NCI-H187 treated with DMSO at 0.1 percent for 48 hours (cell line): Measurements from ENCODE around the gene NCBP1.

Experiments used
- DNase-seq: peaks from one replicate; lab custom pipeline; 2025; lab: John Stamatoyannopoulos, UW

NCBP1 gene

DNA sequence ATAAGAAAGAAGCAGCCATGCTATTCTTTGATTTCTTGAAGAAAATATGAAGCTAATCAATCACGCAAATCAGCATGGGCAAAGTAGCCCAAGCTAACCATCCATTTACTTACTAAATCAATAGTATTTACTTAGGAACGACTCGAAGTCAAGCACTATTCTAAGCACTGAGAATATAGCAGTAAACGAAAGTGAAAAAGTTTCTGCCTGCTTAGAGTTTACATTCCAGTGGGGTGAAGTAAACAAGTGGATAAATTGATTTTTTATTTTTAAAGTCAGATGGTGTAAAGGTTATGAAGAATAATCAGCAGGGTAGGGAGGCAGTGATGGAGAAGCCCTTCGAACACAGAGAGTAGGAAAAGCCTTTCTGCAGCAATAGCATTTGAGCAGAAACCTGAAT is 6.0 kb upstream of the NCBP1 start:
- DNase-seq = no peak

DNA sequence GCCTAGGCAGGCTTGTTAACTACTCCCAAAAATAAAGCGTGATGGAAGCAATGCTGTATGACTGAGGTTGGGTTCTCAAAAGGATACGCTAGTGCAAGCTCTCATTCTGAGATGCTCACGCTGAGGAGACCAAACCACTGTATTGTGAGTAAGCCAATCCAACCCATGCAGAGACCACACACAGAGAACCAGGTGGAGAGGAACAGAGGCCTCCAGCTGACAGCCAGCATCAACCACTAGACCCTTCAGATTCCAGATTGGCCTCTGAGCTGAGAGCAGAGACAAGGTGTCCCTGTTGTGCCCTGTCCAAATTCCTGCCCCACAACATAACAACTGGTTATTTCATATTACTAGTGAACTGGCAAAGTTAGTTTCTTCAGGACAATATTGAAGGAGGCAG is 5.0 kb upstream of the NCBP1 start:
- DNase-seq = no peak

DNA sequence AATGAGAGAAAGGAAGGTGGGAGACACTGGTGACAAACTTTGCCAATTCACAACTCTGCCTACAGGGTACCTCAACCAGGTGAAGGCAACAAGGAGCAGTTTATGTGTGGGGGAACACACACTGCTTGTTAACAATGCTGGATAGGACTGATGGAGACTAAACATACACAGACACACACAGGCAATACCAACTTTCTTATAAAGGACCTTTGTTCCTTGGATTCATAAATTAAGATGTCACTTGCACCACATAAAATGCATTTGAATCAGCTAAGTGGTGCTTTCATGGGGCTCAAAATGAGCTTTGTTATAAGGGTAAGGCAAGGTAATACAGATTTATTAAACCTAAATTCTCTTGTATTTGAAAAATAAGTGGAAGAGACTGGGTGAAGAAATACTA is 4.5 kb upstream of the NCBP1 start:
- no peak for DNase-seq

DNA sequence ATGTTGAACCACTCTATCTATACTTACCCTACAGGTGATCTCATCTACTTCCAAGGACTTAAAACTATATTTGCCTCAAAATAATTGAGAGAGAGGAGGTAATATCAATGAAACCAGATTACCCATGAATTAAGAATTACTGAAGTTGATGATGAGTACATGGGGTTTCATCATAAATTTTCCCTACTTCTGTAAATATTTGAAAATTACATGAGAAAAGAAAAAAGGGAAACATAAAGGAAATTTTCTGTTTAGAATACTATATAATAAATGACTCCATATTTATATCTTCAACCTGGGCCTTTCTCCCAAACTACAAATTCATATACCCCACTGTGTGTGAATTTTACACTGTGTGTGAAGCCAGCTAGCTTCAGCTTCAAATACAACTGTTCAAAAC is 3.0 kb upstream of the NCBP1 start:
- no peak for DNase-seq

DNA sequence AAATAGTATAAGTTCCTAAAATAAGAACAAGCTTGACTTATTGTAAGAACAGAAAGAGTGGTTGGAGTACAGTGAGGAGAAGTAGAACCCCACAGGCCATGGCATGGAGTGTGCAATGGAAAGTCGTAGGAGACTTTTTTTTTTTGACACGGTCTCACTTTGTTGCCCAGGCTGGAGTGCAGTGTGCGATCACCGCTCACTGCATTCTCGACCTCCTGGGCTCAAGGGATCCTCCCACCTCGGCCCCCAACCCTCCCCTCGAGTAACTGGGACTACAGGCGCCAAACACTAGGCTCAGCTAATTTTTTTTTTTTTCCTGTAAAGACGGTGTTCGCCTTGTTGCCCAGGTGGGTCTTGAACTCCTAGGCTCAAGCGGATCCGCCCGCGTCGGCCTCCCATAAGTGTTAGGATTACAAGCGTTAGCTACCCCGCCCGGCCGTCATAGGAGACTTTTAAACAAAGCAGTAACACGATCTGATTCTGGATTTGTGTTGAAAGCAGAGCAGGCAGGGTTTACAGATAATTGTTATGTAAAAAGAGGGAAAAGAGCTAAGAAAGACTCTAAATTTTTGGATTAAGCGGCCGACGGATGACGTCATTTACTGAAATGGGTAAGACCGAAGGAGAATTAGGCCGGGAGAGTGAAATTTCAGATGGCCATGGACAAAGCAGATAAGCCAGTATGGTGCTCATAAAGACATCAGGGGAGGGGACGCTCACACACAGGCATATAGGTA is 1.2 kb upstream of the NCBP1 start:
- no peak for DNase-seq

DNA sequence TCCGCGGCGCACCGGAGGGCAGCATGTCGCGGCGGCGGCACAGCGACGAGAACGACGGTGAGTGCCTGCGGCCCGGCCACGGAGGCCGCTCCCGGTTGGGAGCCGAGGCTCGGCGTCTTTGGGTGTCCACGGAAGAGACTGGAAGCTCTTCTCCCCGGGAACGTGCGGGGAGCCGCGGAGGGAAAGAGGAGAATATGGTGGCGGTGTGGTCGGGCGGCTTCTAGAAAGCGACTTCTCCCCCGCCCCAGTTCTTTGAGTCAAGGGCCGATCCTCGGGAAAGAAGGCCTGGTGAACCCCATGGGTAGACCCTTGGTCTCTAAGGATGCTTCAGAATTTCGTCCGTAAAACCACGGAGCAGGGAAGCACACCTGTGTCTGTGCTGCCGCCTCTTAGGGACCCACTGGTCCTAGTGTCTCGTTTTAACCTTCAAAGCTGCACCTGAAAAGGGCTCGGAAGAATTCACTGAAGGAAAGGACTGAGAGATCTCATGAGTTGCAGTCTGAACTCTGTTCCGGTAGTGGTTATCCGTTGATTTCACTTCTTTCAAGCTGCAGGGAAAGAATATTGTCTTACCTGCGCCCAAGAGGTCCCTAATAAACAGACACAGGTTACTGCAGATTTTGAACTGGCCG is 354 bp downstream of the NCBP1 start:
- DNase-seq = no peak

DNA sequence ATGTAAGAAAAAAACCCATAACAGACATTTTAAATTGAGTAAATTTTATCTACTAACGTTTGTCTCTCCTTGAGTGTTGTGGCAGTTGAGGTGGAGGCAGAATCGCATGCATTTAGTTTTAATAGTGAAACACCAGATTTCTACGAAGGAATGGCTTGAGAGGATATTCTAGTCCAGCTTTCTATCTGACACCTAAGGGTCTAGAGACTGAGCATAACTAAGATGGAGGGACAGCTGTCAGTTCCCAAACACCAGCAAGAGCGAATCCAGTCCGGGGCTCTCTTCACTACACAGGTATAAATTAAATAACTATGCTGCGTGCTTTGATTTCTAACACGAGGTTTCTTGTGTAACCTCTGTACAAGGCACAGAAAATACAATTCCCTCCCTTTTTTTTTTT is 1.4 kb downstream of the NCBP1 start:
- no peak for DNase-seq

DNA sequence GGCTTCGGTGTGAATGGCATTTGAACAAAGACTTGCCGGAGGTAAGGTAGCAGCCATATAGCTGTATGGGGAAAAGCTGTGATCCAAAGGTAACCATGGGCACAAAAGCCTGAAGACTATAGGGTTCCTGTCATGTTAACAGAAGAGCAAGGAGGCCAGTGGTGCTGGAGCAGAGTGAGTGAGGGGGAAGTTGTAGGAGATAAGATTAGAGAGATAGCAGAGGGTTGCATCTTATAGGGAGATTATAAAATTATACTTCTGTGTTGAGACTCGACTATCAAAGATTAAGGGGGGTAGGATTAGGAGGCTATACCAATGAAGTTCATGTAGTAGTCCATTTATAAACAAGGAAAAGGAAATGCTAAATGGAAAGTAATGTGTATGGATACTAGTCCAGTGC is 3.3 kb downstream of the NCBP1 start:
- no peak for DNase-seq

DNA sequence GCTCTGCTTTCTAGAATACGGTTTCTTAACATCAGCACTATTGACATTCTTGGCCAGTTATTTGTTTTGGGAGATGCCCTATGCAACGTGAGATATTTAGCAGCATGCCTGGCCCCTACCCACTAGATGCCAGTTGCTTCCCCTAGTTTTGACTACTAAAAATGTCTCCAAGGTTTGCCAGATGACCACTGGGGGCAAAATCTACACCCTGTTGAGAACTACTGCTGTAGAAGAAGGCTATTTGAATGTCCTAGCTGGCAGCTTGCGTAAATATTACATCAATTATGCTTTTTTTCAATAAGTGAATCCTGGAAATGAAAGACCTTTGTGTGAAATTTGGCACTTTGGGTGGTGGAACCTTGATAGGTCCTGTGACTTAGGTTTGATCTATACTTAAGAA is 5.0 kb downstream of the NCBP1 start:
- DNase-seq = no peak

DNA sequence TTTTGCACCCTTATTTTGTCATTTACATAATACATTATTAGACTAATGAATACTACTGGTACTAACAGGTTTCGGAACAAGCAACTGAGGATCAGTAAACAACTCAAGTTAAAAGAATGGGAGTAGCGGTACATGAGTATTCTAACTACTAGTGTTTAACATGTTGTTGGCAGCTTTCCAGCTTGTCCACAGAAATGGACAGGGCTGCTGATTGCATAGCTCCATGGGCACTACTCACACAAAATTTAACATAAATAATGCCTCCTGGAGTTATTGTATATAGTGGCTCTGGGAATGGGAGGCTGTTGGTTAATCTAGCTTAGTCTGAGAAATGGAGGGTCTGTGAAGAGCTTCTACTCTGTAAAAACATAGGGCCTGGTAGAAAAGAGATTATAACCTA is 6.7 kb downstream of the NCBP1 start:
- no peak for DNase-seq

DNA sequence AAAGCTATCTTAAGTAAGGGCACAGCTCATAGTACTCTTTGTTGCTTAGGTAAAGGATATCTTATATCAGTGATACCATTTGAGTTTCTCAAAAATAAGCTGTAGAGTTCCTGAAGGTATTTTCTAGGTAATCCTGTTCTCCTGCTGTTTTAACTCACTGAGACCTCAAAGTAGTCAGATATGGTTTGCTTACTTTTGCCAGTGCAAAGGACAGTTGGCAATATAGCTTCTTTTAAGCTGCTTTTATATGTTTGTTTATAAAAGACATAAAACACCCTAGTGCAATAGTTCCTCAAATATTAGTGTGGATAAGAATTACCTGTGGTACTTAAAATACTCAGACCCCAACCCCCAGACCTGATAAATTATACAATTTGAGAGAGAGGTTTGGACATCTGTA is 12.1 kb downstream of the NCBP1 start:
- DNase-seq = no peak

DNA sequence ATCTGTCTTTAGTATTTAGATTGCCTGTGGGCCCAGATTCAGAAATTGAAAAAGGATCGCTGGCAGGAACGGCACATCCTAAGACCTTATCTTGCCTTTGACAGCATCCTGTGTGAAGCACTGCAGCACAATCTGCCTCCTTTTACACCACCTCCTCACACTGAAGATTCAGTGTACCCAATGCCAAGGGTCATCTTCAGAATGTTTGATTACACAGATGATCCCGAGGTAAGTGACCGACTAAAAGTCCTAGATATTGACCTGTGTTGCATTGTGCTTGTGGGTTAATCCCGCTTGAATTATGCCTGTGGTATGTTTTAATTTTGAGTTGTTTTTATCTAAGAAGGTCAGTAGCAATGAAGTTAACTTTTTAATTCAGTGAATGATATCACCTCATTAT is 14.4 kb downstream of the NCBP1 start:
- DNase-seq = no peak

DNA sequence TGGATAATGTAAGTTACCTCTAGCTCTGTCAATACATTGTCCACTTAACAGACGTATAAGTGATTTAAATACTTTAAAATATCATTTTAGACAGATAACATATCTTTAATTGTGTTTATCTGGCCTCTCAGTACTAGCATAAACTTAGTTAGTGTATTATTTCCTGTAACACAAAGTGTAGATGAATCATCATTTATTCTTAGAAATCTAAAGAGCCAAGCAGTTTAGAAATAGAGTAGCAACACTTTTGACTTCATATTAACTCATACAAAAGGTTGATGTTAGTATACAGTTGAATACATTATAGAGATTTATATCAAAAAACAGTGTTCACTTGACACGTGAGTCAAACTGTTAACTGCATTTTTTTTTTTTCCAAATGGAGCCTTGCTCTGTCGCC is 18.0 kb downstream of the NCBP1 start:
- DNase-seq = no peak

DNA sequence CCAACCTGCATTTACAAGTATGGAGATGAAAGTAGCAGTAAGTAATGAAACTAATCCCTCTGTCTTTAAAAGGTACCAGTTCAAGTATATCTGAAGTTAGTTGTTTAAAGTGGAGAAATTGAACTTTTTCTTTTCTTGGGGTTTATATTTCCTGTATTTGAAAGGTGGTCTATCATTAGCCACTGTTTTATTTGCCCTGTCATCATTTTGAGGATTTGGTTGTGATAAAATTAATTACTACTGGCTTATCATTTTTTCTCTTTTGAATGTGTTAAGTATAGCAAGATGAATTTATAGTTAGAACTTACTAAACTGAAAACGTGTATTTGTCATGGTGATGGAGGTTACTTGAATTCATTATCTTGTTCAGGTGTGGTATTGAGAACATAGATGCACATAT is 25.1 kb downstream of the NCBP1 start:
- no peak for DNase-seq

DNA sequence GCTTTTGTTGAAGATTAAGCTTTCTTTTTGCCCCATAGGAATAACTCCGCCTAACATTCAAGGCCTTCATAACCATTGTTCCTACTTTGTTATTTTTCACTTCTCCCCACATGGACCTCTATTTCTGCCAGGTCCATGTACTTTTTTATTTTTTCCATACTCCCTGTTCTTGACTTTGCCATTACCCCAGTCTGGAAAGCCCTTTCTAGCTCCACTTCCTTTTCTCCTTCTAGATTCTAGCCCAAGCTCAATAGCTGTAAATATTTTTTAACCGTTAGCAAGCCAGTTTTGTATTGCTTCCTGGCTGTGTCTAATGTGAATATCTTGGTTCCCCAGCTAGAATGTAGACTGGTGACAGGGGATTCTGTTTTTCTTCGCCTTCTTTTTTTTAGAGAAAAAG is 26.1 kb downstream of the NCBP1 start:
- DNase-seq = no peak

DNA sequence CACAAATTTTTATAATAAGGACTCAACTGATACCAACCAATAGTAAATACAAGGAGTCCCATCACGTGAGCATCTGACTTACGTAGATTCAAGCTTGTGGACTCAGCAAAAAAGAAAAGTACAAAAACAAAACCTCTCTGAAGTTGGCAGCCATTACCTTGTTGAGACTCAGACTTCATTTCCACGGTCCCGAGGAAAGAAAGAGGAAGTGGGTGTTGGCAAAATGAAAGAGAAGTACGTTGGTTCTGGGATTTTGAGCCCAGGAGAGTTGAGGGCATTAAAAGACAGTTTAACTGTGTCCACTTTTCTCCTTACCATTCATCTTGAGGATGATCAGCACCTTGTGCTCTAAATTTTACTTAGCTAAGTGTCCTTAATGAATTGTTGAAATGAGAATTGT is 26.7 kb downstream of the NCBP1 start:
- DNase-seq = no peak

DNA sequence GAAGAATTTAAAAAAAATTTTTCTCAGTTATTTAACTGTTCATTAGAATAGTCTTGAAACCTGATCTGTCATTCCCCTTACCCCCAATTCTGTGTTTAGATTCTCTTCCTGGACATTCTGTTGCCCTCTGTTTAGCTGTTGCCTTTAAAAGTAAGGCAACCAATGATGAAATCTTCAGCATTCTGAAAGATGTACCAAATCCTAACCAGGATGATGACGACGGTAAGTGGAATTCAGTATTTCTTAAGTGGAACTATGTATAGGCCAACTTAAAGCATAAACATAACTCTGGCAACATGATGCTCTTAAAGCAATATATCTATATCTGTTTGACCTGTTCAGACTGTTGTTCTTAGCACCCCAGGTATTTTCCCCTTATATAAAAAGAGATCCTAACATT is 27.2 kb downstream of the NCBP1 start:
- DNase-seq = no peak

DNA sequence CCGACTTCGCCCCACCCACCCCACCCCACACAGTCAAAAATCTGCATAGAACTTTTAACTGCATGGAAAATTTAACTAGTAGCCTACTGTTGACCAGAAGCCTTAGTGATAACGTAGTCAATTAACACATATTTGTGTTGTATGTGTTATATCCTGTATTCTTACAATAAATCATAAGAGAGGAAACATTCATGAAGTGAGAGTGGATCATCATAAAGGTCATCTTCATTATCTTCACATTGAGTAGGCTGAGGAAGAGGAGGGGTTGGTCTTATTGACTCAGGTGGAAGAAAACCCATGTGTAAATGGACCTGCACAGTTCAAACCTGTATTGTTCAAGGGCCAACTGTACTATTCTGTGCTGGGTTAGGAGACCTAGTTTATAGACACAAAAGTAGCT is 32.1 kb downstream of the NCBP1 start:
- no peak for DNase-seq

DNA sequence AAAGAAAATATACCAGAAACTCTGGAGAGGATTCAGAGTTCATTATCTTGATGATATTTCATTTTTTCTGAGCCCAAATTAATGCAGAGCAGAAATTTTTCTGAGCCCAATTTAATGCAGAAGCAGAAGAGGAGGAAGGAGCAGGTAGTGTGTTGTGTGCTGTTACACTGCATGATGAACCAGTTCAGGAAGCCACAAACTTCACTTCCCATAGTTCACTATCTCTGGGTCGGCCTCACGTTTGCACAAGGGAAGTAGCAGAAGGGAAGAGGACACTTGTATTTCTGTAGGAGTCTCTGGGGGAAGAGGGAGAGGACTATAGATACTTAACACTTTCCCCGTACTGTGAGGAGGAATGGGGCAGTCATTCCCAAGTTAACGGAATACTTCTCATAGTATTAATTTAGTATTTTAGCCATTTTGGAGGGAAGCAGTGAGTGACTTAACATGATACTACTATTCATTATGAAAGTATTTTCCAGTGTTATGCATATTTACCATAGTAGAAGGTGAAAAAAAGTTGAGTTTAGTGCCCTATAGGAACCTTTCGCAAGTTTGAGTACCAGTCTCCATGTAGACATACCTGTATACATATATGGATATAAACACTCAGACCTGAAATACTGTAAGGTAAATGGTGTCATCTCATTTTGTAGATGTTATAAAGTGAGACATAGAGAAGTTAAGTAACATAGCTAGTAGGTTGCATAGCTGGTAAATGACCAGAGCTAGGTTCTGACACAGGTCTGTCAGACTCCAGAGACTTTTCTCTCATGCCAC is 33.5 kb downstream of the NCBP1 start:
- DNase-seq = no peak

DNA sequence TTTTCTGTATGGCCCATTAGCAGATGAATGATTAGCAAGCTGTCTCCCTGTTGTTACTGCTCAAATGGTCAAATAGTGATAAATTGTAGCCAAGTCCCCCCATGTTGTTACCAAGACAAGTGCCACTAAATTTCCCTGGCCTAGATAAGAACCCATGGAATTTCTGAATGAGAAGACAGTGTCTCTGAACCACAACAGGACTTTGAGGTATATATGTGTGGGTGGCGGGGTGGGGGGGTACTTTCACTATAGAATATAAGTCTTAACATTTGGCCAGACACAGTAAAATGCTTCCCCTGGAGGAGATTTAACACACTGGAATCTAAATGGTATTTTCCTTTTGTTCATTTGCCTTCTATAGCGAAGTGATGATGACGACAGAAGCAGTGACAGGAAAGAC is 34.9 kb downstream of the NCBP1 start:
- DNase-seq = no peak

DNA sequence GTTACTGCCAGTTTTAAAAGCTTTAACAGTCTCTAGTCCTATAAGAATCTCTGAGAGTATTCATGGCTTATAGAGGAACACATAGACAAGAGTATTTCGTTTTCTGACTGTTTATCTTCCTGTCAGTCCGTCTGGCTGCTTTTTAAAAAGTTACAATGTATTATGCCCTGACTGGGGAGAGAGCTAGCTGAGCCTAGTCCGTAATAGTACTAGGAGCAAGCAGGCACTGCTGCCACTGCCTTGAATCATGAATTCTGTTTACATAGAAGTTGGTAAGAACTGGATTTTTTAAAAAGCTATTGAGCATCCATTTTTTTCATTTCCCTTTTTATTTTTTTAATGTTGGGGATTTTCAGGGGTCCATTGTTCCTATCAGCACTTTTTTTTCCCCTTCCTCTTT is 37.0 kb downstream of the NCBP1 start:
- no peak for DNase-seq

DNA sequence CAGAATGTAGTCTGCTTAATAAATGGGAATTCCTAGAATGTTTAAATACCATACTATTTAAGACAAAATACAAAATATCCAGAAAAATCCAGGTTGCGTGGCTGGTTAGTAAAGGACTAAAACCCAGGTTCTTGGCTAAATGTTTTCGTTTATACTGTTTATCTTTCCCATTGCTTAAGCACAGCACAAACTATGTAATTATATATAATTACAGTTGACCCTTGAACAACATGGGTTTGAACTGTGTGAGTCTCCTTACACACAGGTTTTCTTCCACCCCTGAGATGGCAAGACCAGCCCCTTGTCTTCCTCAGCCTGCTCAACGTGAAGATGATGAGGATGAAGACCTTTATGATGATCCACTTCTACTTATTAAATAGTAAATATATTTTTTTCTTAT is 38.8 kb downstream of the NCBP1 start:
- DNase-seq = no peak

DNA sequence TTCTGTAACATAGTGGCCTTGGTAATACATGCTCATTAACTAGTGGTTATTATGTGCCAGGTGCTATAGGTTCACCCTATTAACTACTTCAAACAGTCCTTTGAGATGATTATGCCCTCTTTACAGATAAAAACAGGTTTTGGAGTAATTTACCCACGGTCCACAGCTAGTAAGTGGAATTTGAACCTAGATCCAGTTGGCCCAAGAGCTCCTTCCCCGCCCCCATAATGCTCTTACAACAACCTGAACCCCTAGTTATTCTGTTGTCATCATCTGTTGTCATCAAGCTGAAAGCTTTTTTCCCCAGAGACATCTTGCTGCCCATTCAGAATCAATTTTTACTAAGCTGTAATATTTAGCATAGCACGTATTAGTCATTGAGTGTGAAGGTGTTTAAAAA is 40.3 kb downstream of the NCBP1 start:
- DNase-seq = no peak
